8988T (cell line): ENCODE results near the gene CHST10.
"Not testable (repeated sequence)": the region's sequence is repeated elsewhere in the genome, so short reads cannot be mapped to it uniquely, and the experiment has no call there.

ENCODE experiments used
- DNase-seq: peaks from one replicate; pipeline ENCODE4 v3.0.0; 2011

The CHST10 gene

GRCh38 chr2:100391735-100392515, 25.5 kb downstream of the CHST10 start:
- no peak for DNase-seq

GRCh38 chr2:100390001-100390940, 27.2 kb downstream of the CHST10 start:
- DNase-seq, result no peak

- no peak for DNase-seq
Observed at GRCh38 chr2:100388703-100389102, 28.8 kb downstream of the CHST10 start.

GRCh38 chr2:100383954-100384353, 33.5 kb downstream of the CHST10 start:
- DNase-seq, result no peak

GRCh38 chr2:100383306-100383705, 34.2 kb downstream of the CHST10 start:
- no peak for DNase-seq

- no peak for DNase-seq
Observed at GRCh38 chr2:100381240-100381639, 36.2 kb downstream of the CHST10 start.

- no peak for DNase-seq
Observed at GRCh38 chr2:100380681-100381080, 36.8 kb downstream of the CHST10 start.

- no peak for DNase-seq
Observed at GRCh38 chr2:100376836-100377235, 40.6 kb downstream of the CHST10 start.

GRCh38 chr2:100367163-100367562, 50.3 kb downstream of the CHST10 start:
- no peak for DNase-seq

- no peak for DNase-seq
Observed at GRCh38 chr2:100365434-100365833, 52.0 kb downstream of the CHST10 start.

- DNase-seq, result not testable (repeated sequence)
Observed at GRCh38 chr2:100362269-100362668, 55.2 kb downstream of the CHST10 start.

- no peak for DNase-seq
Observed at GRCh38 chr2:100359576-100359975, 57.9 kb downstream of the CHST10 start.

- DNase-seq, result no peak
Observed at GRCh38 chr2:100358554-100358953, 58.9 kb downstream of the CHST10 start.

GRCh38 chr2:100352521-100352920, 64.9 kb downstream of the CHST10 start:
- no peak for DNase-seq

- DNase-seq, result no peak
Observed at GRCh38 chr2:100350661-100351185, 66.7 kb downstream of the CHST10 start.

GRCh38 chr2:100345144-100345543, 72.3 kb downstream of the CHST10 start:
- DNase-seq, result not testable (repeated sequence)

GRCh38 chr2:100344433-100344832, 73.0 kb downstream of the CHST10 start:
- DNase-seq, result no peak

GRCh38 chr2:100342466-100342865, 75.0 kb downstream of the CHST10 start:
- not testable (repeated sequence) for DNase-seq
